ENCODE results near the gene GYG2.

DNA sequence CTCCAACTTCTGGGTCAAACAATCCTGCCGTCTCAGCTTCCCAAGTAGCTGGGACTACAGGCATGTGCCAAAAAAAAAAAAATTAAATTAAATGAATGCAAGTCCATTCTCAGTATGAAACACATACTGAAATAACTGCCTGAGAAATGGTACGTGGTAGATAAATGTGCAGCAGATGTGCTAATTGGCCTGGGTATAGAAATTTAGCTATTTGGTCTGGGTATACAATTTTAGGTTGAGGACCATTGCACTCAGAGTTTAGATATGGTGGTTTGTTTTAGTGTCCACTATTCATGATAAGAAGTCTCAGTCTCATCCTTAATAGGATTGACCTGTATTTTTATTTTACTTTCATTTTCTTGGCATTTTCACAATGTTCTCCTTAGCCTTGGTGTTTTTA, 9.2 kb downstream of the GYG2 start:
- TF ChIP-seq CTCF (IDR thresholded peaks at IDR 0.05; ENCODE audit: low read depth, low read length) = no peak
- TF ChIP-seq, protein P1, sequence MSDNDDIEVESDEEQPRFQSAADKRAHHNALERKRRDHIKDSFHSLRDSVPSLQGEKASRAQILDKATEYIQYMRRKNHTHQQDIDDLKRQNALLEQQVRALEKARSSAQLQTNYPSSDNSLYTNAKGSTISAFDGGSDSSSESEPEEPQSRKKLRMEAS (IDR thresholded peaks at IDR 0.05; ENCODE audit: low read depth, low read length) = no peak
- no peak for TF ChIP-seq POLR2A (IDR thresholded peaks at IDR 0.05; ENCODE audit: extremely low read depth, insufficient read length)
